Measurements from ENCODE around the gene PDHX. TPM values are rescaled to one million over a fixed set of nuclear protein-coding genes. Genes with fewer than 3 reads are reported as not detected.
"Not testable (repeated sequence)": the region's sequence is repeated elsewhere in the genome, so short reads cannot be mapped to it uniquely, and the experiment has no call there.

The PDHX gene
- total RNA-seq, 4 donors from 2014 or later, result 18.0 to 30.5 (median 26.2) TPM

- no peak for DNase-seq (ENCODE audit: low spot score in 2 of 2)
- WGBS, 2 donors, result 77 to 89% methylated on average over 8 of the region's 8 CpGs
- no peak overlapping the region for H3K4me3 ChIP-seq (ENCODE audit: low read depth, poor library complexity, severe bottlenecking)
- intact Hi-C loops (cut with DNase I; ENCODE audit: low total_unique reads), result no loop called here
- TF ChIP-seq CTCF (IDR thresholded peaks at IDR 0.05), result no peak
- TF ChIP-seq POLR2A (IDR thresholded peaks at IDR 0.05), result no peak
Observed at GRCh38 chr11:35021589-35021988, 105.2 kb downstream of the PDHX start.

- DNase-seq (ENCODE audit: low spot score in 2 of 2); intact Hi-C loops (cut with DNase I; ENCODE audit: low total_unique reads); H3K4me3 ChIP-seq (ENCODE audit: low read depth, poor library complexity, severe bottlenecking): not testable (repeated sequence)
- 91 to 94% methylated on average over 3 of the region's 3 CpGs for WGBS, 2 donors
Observed at GRCh38 chr11:35023940-35024339, 107.5 kb downstream of the PDHX start.

- 84 to 86% methylated on average over 4 of the region's 4 CpGs for WGBS, 2 donors
- not testable (repeated sequence) for DNase-seq (ENCODE audit: low spot score in 2 of 2)
Observed at GRCh38 chr11:35028007-35028406, 111.6 kb downstream of the PDHX start.

GRCh38 chr11:35029979-35030682, 113.7 kb downstream of the PDHX start:
- 11 to 16% methylated on average over 5 of the region's 5 CpGs for WGBS, 2 donors
- no peak for DNase-seq (ENCODE audit: low spot score in 2 of 2)
- intact Hi-C loops (cut with DNase I; ENCODE audit: low total_unique reads), result loop anchor here (10.0 kb wide), 1 partner anchor 95 kb away; no protein-coding TSS in a partner anchor
- no peak for TF ChIP-seq CTCF (IDR thresholded peaks at IDR 0.05)
- TF ChIP-seq POLR2A (IDR thresholded peaks at IDR 0.05), result no peak
- H3K4me3 ChIP-seq (ENCODE audit: low read depth, poor library complexity, severe bottlenecking), result no peak overlapping the region

More at GRCh38 chr11:35028007-35028406, 111.6 kb downstream of the PDHX start:
- intact Hi-C loops (cut with DNase I; ENCODE audit: low total_unique reads); H3K4me3 ChIP-seq (ENCODE audit: low read depth, poor library complexity, severe bottlenecking): not testable (repeated sequence)

GRCh38 chr11:35030716-35031213, 114.3 kb downstream of the PDHX start:
- WGBS, 2 donors, result 11 to 14% methylated on average over 11 of the region's 11 CpGs
- no peak overlapping the region for H3K4me3 ChIP-seq (ENCODE audit: low read depth, poor library complexity, severe bottlenecking)
- DNase-seq (ENCODE audit: low spot score in 2 of 2), result peak; percentile 89 to 95
- TF ChIP-seq POLR2A (IDR thresholded peaks at IDR 0.05) (no peak), CTCF (IDR thresholded peaks at IDR 0.05) (no peak)
- intact Hi-C loops (cut with DNase I; ENCODE audit: low total_unique reads), result loop anchor here (10.0 kb wide), 1 partner anchor 94 kb away; no protein-coding TSS in a partner anchor

GRCh38 chr11:35031346-35031745, 114.9 kb downstream of the PDHX start:
- intact Hi-C loops (cut with DNase I; ENCODE audit: low total_unique reads), result loop anchor here (10.0 kb wide), 1 partner anchor 93 kb away; no protein-coding TSS in a partner anchor
- WGBS, 2 donors, result 91 to 97% methylated on average over 2 of the region's 2 CpGs
- H3K4me3 ChIP-seq (ENCODE audit: low read depth, poor library complexity, severe bottlenecking), result no peak overlapping the region
- DNase-seq (ENCODE audit: low spot score in 2 of 2), result no peak
- TF ChIP-seq CTCF (IDR thresholded peaks at IDR 0.05) (no peak), POLR2A (IDR thresholded peaks at IDR 0.05) (no peak)
